ENCODE results near the gene FANCI.

DNA sequence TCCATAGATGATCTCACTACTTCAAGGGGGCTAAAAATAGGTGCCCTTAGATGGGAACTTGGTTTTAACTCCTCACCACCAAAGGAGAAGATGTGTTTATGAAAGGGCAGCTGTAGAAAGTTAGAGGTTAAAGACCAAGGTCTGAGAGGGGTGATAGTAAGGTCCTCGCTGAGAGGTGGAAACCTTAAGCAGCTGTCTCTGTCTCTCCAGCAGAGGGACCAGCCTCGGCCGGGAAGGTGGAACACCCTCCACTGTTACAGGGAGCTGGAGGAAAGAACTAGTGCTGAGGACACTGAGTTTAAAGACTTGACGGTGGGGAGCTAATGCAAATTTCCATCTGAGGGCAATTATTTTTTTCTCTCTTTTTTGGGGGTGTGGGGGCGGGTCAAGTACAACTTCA lies 13.5 kb upstream of the FANCI start:
- TF ChIP-seq, protein P1, sequence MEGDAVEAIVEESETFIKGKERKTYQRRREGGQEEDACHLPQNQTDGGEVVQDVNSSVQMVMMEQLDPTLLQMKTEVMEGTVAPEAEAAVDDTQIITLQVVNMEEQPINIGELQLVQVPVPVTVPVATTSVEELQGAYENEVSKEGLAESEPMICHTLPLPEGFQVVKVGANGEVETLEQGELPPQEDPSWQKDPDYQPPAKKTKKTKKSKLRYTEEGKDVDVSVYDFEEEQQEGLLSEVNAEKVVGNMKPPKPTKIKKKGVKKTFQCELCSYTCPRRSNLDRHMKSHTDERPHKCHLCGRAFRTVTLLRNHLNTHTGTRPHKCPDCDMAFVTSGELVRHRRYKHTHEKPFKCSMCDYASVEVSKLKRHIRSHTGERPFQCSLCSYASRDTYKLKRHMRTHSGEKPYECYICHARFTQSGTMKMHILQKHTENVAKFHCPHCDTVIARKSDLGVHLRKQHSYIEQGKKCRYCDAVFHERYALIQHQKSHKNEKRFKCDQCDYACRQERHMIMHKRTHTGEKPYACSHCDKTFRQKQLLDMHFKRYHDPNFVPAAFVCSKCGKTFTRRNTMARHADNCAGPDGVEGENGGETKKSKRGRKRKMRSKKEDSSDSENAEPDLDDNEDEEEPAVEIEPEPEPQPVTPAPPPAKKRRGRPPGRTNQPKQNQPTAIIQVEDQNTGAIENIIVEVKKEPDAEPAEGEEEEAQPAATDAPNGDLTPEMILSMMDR (conservative IDR thresholded peaks at IDR 0.05; ENCODE audit: low read depth, low read length), result no peak
- no peak for TF ChIP-seq EZH2 (IDR thresholded peaks at IDR 0.05; ENCODE audit: borderline replicate concordance, low read depth, low read length, poor library complexity, severe bottlenecking)
